ENCODE measurements around the gene CA11.

Gene CA11

DNA sequence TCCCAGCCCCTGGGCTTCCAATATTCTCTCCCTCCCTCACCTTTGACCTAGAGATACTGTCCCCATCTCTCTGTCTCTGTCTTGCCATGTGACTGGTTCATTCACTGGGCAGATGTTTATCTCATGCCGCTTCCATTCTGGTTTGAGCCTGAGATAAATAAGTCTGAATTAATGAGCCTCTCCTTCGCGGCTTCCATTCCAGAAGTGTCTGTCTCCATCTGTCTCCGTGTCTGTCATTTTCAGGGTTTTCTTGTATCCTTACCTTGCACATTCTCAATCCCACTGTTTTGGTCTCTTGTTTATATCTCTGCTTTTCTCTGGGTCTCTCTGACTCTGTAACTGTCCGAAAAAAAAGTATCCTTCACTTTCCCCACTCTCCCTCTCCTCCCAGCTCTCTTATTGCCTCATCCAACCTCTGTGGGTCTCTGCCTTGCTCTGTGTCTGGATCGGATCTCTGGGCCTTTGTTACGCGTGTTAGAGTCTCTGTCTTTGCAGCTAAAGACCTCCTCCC lies 22.4 kb downstream of the CA11 start:
- Histone ChIP-seq H2AFZ (ENCODE audit: low read length) (no peak overlapping the region), H3K36me3 (ENCODE audit: insufficient read depth, low read length) (peaks cover under 1% of the 10 kb centered on the region; the same call in 1 of the 2 replicates), H3F3A (ENCODE audit: insufficient read depth, low read length) (no peaks in the 10 kb centered on the region), H3K27me3 (ENCODE audit: insufficient read depth, low read length) (no peaks in the 10 kb centered on the region), H3K9me2 (ENCODE audit: low read depth, low read length) (no peaks in the 10 kb centered on the region), H3K4me3 (ENCODE audit: low read depth, low read length, poor library complexity, severe bottlenecking) (peak overlapping the region; percentile 85), H3K27ac (ENCODE audit: low read depth, low read length, poor library complexity, severe bottlenecking) (peak overlapping the region; percentile 51), H4K20me1 (ENCODE audit: insufficient read depth, low read length) (no peaks in the 10 kb centered on the region), H3K4me1 (ENCODE audit: insufficient read depth, low read length, severe bottlenecking) (peaks cover 41% of the 10 kb centered on the region), H3K4me2 (ENCODE audit: low read length) (peak overlapping the region; percentile 88), H3K9ac (ENCODE audit: low read length) (peak overlapping the region; percentile 71), H3K79me2 (ENCODE audit: insufficient read depth, low read length) (peaks cover 3% of the 10 kb centered on the region), H3K9me3 (ENCODE audit: low read length) (no peaks in the 10 kb centered on the region)
- no peak for TF ChIP-seq EZH2 (IDR thresholded peaks at IDR 0.05; ENCODE audit: borderline replicate concordance, low read length)
- TF ChIP-seq, protein P1, sequence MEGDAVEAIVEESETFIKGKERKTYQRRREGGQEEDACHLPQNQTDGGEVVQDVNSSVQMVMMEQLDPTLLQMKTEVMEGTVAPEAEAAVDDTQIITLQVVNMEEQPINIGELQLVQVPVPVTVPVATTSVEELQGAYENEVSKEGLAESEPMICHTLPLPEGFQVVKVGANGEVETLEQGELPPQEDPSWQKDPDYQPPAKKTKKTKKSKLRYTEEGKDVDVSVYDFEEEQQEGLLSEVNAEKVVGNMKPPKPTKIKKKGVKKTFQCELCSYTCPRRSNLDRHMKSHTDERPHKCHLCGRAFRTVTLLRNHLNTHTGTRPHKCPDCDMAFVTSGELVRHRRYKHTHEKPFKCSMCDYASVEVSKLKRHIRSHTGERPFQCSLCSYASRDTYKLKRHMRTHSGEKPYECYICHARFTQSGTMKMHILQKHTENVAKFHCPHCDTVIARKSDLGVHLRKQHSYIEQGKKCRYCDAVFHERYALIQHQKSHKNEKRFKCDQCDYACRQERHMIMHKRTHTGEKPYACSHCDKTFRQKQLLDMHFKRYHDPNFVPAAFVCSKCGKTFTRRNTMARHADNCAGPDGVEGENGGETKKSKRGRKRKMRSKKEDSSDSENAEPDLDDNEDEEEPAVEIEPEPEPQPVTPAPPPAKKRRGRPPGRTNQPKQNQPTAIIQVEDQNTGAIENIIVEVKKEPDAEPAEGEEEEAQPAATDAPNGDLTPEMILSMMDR (IDR thresholded peaks at IDR 0.05; ENCODE audit: low read length), result no peak

DNA sequence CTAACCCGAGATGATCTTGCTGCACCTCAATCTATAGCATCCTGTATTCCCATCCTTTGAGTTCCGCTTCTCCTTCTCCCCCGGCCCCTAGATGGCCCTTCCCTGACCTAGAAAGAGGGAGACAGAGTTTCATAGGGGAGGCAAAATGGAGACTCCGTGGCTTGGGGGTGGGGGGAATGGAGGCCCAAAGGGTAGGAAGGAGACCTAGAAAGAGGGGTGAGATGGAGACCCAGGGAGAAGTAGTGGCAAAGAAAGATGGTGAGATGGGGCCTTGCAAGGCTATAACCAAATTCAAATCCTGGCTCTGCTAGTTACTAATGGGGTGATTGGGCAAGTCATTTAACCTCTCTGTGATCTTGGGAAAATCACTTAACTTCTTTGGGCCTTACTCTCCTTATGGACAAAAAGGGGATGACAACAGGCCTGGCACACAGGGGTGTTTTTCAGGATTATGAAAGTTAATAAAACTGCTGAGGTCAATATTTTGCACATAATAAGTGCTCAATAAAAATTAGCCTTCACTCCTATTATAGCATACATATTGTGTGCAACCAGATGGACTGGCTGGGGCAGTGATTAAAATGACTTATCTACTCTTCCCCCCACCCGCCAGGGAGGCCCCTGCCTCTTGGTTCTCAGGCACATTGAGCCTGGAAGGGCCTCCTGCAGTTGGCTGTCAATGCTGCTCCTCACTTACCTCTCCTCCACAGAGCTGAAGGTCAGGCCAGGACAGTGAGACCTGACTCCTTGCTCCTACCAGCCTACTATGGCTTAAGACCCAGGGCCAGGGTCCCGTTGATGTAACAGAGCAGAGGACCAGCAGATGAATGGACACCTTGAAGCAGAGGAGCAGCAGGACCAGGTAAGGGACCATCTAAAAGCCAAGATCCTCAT lies 26.0 kb downstream of the CA11 start:
- no peaks in the 10 kb centered on the region for H3K27me3 ChIP-seq (ENCODE audit: insufficient read depth, low read length)
- H3K4me1 ChIP-seq (ENCODE audit: insufficient read depth, low read length, severe bottlenecking), result peaks cover 64% of the 10 kb centered on the region
- H4K20me1 ChIP-seq (ENCODE audit: insufficient read depth, low read length), result no peaks in the 10 kb centered on the region
- H3K4me2 ChIP-seq (ENCODE audit: low read length), result peak overlapping the region; percentile 87
- H3K36me3 ChIP-seq (ENCODE audit: insufficient read depth, low read length), result peaks cover 37% of the 10 kb centered on the region
- H3K27ac ChIP-seq (ENCODE audit: low read depth, low read length, poor library complexity, severe bottlenecking), result peak overlapping the region; percentile 67
- no peak for TF ChIP-seq EZH2 (IDR thresholded peaks at IDR 0.05; ENCODE audit: borderline replicate concordance, low read length)
- H2AFZ ChIP-seq (ENCODE audit: low read length), result no peak overlapping the region
- H3K9me2 ChIP-seq (ENCODE audit: low read depth, low read length), result no peaks in the 10 kb centered on the region
- H3K4me3 ChIP-seq (ENCODE audit: low read depth, low read length, poor library complexity, severe bottlenecking), result peak overlapping the region; percentile 95
- peaks cover 20% of the 10 kb centered on the region for H3K79me2 ChIP-seq (ENCODE audit: insufficient read depth, low read length)
- no peaks in the 10 kb centered on the region for H3F3A ChIP-seq (ENCODE audit: insufficient read depth, low read length)
- H3K9ac ChIP-seq (ENCODE audit: low read length), result peak overlapping the region; percentile 87
- H3K9me3 ChIP-seq (ENCODE audit: low read length), result no peaks in the 10 kb centered on the region

DNA sequence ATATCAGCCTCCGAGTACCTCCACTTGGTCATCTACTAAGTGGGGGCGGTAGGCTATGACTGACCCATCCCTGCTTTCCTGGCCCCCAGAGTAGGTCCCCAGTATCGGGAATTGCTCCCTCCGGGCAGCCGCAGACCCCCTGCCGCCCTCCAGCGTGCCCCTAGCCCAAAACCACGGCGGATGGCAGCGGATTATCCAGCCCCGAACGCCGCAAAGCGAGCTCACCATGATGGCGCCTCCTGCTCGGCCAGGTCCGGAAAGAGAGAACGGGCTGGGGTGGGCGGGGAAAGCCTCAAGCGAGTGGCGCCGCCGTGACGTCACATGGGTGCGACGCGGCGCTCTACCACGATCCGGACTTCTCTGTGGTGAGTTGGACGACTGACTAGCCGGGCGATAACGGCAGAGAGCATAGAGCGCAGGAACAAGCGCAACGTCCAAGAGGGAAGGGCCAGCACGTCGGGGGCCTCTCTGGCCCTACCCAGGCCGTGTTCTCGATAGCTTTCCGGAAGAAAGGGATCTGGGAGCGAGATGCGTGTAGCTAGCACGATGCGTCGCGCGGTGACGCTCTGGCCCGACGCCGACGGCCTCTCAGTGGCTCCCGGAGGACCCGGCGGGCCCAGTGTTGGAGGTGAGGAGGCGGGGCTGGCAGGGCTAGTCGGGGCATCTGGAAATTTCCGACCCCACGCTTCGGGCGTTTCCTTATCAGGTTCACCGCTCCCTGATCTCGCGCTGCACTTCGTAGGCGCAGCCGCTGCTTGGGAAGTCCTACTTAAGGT lies 26.9 kb downstream of the CA11 start, which contains the start of the genes RPL18 and SPHK2:
Gene RPL18 (minus strand): TSS at position 263 of the 776 bp plus-strand sequence. CDS start 35 bp downstream, at position 228.
Gene SPHK2 (plus strand): TSS at position 591 of the 776 bp plus-strand sequence. CDS start 1,009 bp downstream, outside the sequence.
- no peak within 1 kb of the TSS for H2AFZ ChIP-seq (ENCODE audit: low read length)
- no peaks in the 10 kb centered on the region for H3F3A ChIP-seq (ENCODE audit: insufficient read depth, low read length)
- no peaks in the 10 kb centered on the region for H3K9me3 ChIP-seq (ENCODE audit: low read length)
- H3K27me3 ChIP-seq (ENCODE audit: insufficient read depth, low read length), result no peaks in the 10 kb centered on the region
- H3K9ac ChIP-seq (ENCODE audit: low read length), result peak within 1 kb of the TSS; percentile 99
- peak within 1 kb of the TSS; percentile 67 for H3K27ac ChIP-seq (ENCODE audit: low read depth, low read length, poor library complexity, severe bottlenecking)
- no peaks in the 10 kb centered on the region for H3K9me2 ChIP-seq (ENCODE audit: low read depth, low read length)
- H3K4me2 ChIP-seq (ENCODE audit: low read length), result peak within 1 kb of the TSS; percentile 92
- peaks cover 20% of the 10 kb centered on the region for H3K79me2 ChIP-seq (ENCODE audit: insufficient read depth, low read length)
- H3K4me1 ChIP-seq (ENCODE audit: insufficient read depth, low read length, severe bottlenecking), result peaks cover 61% of the 10 kb centered on the region
- TF ChIP-seq EZH2 (IDR thresholded peaks at IDR 0.05; ENCODE audit: borderline replicate concordance, low read length), result no peak
- TF ChIP-seq, protein P1 (IDR thresholded peaks at IDR 0.05; ENCODE audit: low read length), result no peak
- H3K4me3 ChIP-seq (ENCODE audit: low read depth, low read length, poor library complexity, severe bottlenecking), result peak within 1 kb of the TSS; percentile 95
- H4K20me1 ChIP-seq (ENCODE audit: insufficient read depth, low read length), result no peaks in the 10 kb centered on the region
- peaks cover 40% of the 10 kb centered on the region for H3K36me3 ChIP-seq (ENCODE audit: insufficient read depth, low read length)

Measured in OCI-LY1 (cell line).